A673 (cell line): Measurements from ENCODE around the gene PLOD2. TPM values are rescaled to one million over a fixed set of nuclear protein-coding genes. Genes with fewer than 3 reads are reported as not detected.

Experiments
- BruUV-seq: library from RNA; stranded (reverse); fragments of 400-500 nt; replicated peaks from 2 replicates; lab custom pipeline; 2021; lab: Mats Ljungman, UMichigan
- CTCF ChIA-PET: fragments of 300-600 bp; sonication (Branson Sonifier 250); formaldehyde crosslinking; loops from one replicate; lab custom pipeline; 2022; ENCODE audit warnings: antibody characterized with exemption; lab: Charles Lee
- POLR2A ChIA-PET: fragments of 300-600 bp; sonication (Branson Sonifier 250); formaldehyde crosslinking; loops from one replicate; lab custom pipeline; 2022; ENCODE audit warnings: antibody characterized with exemption; ENCODE audit not compliant: low non-redundant PET; lab: Charles Lee
- DNase-seq: peaks from one replicate; pipeline ENCODE4 v3.0.0-alpha.2; 2015; ENCODE audit warnings: low spot score
- H3K27ac ChIP-seq: fragments of 200-600 bp; sonication (generic); 2 replicates; pipeline ENCODE4 v1.5.1; 2016; ENCODE audit warnings: mixed run types, low read depth, mild to moderate bottlenecking, mixed read lengths, antibody characterized with exemption, low read length; ENCODE audit not compliant: poor library complexity, severe bottlenecking
- H3K27me3 ChIP-seq: fragments of 200-600 bp; sonication (generic); replicated peaks from 2 replicates; pipeline ENCODE4 v1.6.1; 2017; ENCODE audit warnings: mixed run types, low read depth, mild to moderate bottlenecking, mixed read lengths, antibody characterized with exemption, low read length; ENCODE audit not compliant: insufficient read depth, poor library complexity
- H3K36me3 ChIP-seq: fragments of 200-600 bp; sonication (generic); 2 replicates; pipeline ENCODE4 v1.6.1; 2016; ENCODE audit warnings: mixed run types, mild to moderate bottlenecking, mixed read lengths, antibody characterized with exemption, low read length; ENCODE audit not compliant: insufficient read depth, poor library complexity, severe bottlenecking
- H3K4me1 ChIP-seq: fragments of 200-600 bp; sonication (generic); 2 replicates; pipeline ENCODE4 v1.6.1; 2017; ENCODE audit warnings: mixed run types, mild to moderate bottlenecking, mixed read lengths, antibody characterized with exemption, low read length; ENCODE audit not compliant: insufficient read depth, poor library complexity, severe bottlenecking
- H3K4me3 ChIP-seq: fragments of 200-600 bp; sonication (generic); 2 replicates; pipeline ENCODE4 v1.5.1; 2016; ENCODE audit warnings: low read depth, mixed run types, mild to moderate bottlenecking, mixed read lengths, low read length; ENCODE audit not compliant: poor library complexity, severe bottlenecking
- H3K9me3 ChIP-seq: fragments of 200-600 bp; sonication (generic); 2 replicates; pipeline ENCODE4 v1.6.1; 2016; ENCODE audit warnings: mixed run types, low read depth, mild to moderate bottlenecking, mixed read lengths, antibody characterized with exemption, low read length; ENCODE audit not compliant: poor library complexity, severe bottlenecking
- EZH2 ChIP-seq: fragments of 200-600 bp; sonication (generic); IDR thresholded peaks from 2 replicates; pipeline ENCODE4 v1.6.1; 2017; ENCODE audit warnings: borderline replicate concordance, low read depth, mild to moderate bottlenecking, mixed read lengths, antibody characterized with exemption, low read length; ENCODE audit not compliant: poor library complexity, severe bottlenecking
- intact Hi-C: fragments of 100-400 bp; cut with micrococcal nuclease; formaldehyde crosslinking; loops from one replicate; pipeline ENCODE4 v1.10.0; 2022; ENCODE audit not compliant: unreplicated experiment
- total RNA-seq: library from RNA; stranded (reverse); gene quantifications from 2 replicates; pipeline ENCODE4 v1.2.3, GENCODE V29; 2021
- TF ChIP-seq, protein P1 (sequence below): fragments of 300-800, 200-600 bp; sonication (generic); conservative IDR thresholded peaks from 2 replicates; pipeline ENCODE4 v1.5.1; 2017; ENCODE audit warnings: low read depth, mild to moderate bottlenecking, antibody characterized with exemption, low read length, moderate library complexity, mixed read lengths

Gene PLOD2
- total RNA-seq, 1 experiment from 2014 or later, result 34.6 TPM

DNA sequence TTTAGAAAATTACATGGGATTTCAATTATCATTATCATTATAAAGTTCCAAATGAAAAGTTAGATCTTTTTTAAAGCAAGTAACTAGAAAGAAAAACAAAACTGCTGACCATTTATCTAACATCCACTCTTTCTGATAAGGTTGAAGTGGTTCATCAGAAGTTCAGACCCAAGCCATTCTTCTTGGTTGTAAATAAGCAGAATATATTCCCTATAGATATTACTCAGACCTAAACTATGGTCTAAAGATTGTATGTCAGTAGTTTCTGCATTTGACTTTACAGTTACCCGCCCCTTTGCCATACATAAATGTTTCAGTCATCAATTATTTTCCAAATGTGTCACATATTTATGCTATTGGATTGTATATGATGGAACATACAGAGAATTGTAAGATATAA, 136.7 kb downstream of the PLOD2 start:
- ChIA-PET POLR2A (no interaction called here), CTCF (no interaction called here)
- Histone ChIP-seq H3K27ac (no peak overlapping the region), H3K4me1 (no peaks in the 10 kb centered on the region), H3K4me3 (no peak overlapping the region), H3K36me3 (no peaks in the 10 kb centered on the region), H3K27me3 (no peaks in the 10 kb centered on the region), H3K9me3 (no peaks in the 10 kb centered on the region)
- DNase-seq, result no peak
- intact Hi-C loops, result no loop called here
- no peak for TF ChIP-seq EZH2
- TF ChIP-seq, protein P1, sequence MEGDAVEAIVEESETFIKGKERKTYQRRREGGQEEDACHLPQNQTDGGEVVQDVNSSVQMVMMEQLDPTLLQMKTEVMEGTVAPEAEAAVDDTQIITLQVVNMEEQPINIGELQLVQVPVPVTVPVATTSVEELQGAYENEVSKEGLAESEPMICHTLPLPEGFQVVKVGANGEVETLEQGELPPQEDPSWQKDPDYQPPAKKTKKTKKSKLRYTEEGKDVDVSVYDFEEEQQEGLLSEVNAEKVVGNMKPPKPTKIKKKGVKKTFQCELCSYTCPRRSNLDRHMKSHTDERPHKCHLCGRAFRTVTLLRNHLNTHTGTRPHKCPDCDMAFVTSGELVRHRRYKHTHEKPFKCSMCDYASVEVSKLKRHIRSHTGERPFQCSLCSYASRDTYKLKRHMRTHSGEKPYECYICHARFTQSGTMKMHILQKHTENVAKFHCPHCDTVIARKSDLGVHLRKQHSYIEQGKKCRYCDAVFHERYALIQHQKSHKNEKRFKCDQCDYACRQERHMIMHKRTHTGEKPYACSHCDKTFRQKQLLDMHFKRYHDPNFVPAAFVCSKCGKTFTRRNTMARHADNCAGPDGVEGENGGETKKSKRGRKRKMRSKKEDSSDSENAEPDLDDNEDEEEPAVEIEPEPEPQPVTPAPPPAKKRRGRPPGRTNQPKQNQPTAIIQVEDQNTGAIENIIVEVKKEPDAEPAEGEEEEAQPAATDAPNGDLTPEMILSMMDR, result no peak
- BruUV-seq, result no TSS peak

DNA sequence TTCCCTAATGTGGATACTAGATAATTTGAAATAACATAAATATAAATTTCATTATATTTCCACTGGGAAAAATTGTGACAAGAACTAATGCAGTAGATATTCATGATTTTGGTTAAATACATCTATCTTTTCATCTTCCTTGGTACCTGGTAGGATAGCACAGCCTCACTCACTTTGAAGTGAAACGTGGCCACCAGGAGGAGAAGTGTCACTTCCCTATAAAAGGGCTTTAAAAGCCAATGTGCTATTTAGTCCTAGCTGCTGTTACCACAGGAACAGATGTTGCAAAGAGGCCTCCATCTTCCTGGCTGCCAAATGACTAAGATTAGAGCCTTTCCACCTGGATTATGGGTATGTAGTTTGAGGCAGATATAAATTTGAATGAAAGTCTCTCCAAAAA, 140.0 kb downstream of the PLOD2 start:
- no peak overlapping the region for H3K27ac ChIP-seq
- no TSS peak for BruUV-seq
- POLR2A ChIA-PET, result no interaction called here
- H3K36me3 ChIP-seq, result no peaks in the 10 kb centered on the region
- H3K4me3 ChIP-seq, result no peak overlapping the region
- no peaks in the 10 kb centered on the region for H3K27me3 ChIP-seq
- peak; percentile 6 for DNase-seq
- TF ChIP-seq, protein P1, result no peak; the same call in 1 of the 2 replicates
- TF ChIP-seq EZH2, result no peak
- CTCF ChIA-PET, result no interaction called here
- H3K4me1 ChIP-seq, result no peaks in the 10 kb centered on the region
- no peaks in the 10 kb centered on the region for H3K9me3 ChIP-seq
- intact Hi-C loops, result no loop called here

DNA sequence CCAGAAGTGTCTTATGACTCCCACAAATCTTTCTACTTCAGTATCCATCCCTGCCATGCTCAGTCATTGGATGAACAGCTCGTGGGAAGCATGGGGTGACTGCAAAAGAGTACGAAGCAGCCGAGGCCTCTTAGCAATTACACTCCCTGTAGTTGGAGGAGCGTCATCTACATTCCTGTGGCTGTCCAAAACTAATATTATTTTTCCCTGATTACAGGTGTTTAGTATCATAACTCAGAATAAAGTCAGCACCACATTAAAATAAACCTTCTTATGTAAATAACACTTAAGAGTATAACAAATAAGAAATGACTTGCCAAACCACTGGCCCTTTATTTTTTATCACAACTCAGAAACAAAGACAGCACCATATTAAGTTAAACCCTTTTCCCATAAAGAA, 141.5 kb downstream of the PLOD2 start:
- POLR2A ChIA-PET, result no interaction called here
- TF ChIP-seq, protein P1, result no peak
- no peak for TF ChIP-seq EZH2
- H3K27me3 ChIP-seq, result no peaks in the 10 kb centered on the region
- no TSS peak for BruUV-seq
- intact Hi-C loops, result no loop called here
- no peaks in the 10 kb centered on the region for H3K4me1 ChIP-seq
- no peaks in the 10 kb centered on the region for H3K9me3 ChIP-seq
- no peak overlapping the region for H3K4me3 ChIP-seq
- CTCF ChIA-PET, result no interaction called here
- no peak for DNase-seq
- no peaks in the 10 kb centered on the region for H3K36me3 ChIP-seq
- no peak overlapping the region for H3K27ac ChIP-seq

Other genes starting within 250 kb of the PLOD2 start
- 1.3 and 2.4 TPM in 2 replicates for gene PLSCR4, start 89.9 kb upstream of the PLOD2 start, total RNA-seq